K562 (cell line): Measurements from ENCODE around the gene ENKD1. TPM values are rescaled to one million over a fixed set of nuclear protein-coding genes. Genes with fewer than 3 reads are reported as not detected.

ENCODE experiments used
- ATAC-seq: fragments of 200-7000 bp; cut with Tn5 transposase; 3 replicates; pipeline ENCODE4 v1.9.1; 2020; ENCODE audit warnings: moderate library complexity
- BruUV-seq: library from RNA; stranded (reverse); fragments of 400-500 nt; replicated peaks from 2 replicates; lab custom pipeline; 2021; lab: Mats Ljungman, UMichigan
- CTCF ChIA-PET: fragments of 300-600 bp; formaldehyde crosslinking; extraction: SDS; loops from one replicate; lab custom pipeline; 2021; ENCODE audit warnings: low intra/inter-chr PET ratio; lab: Yijun Ruan, JAX
- POLR2A ChIA-PET: fragments of 300-600, 350-650 bp; sonication (Branson Sonifier 250); formaldehyde crosslinking; extraction: SDS; loops from one replicate; lab custom pipeline; 2021; ENCODE audit warnings: antibody characterized with exemption, inconsistent platforms; lab: Yijun Ruan, JAX
- DNase-seq, 4 experiments: peaks; one replicate each; pipeline versions ENCODE4 v3.0.0 to v3.0.0-alpha.2; 2011 to 2018; ENCODE audit warnings: low spot score in 3 of 4, mixed read lengths in 3 of 4; ENCODE audit errors: extremely low read depth in 1 of 4
- FAIRE-seq: peaks from 2 replicates; lab custom pipeline; 2011; peaks lifted over from hg19 to GRCh38; lab: Jason Lieb, UNC
- H2AFZ ChIP-seq: 2 replicates; pipeline ENCODE4 v1.6.0; 2011; ENCODE audit warnings: low read depth, low read length, control low read depth, inconsistent platforms
- H3K27ac ChIP-seq: fragments of 200-600 bp; 3 replicates; pipeline ENCODE4 v1.8.0; 2011; ENCODE audit warnings: low read depth, mild to moderate bottlenecking, control low read depth, inconsistent platforms, low read length, moderate library complexity, mixed read lengths; ENCODE audit errors: extremely low read depth
- H3K27me3 ChIP-seq, 2 experiments: fragments of 300-600 bp in 1 of 2; 2 replicates in 1 of 2; 3 replicates in 1 of 2; pipeline versions ENCODE4 v1.6.0 to v1.8.0; 2011; ENCODE audit warnings: inconsistent platforms in 2 of 2, low read length in 2 of 2, mild to moderate bottlenecking in 1 of 2, mixed read lengths in 1 of 2, moderate library complexity in 1 of 2; ENCODE audit not compliant: control insufficient read depth in 2 of 2, insufficient read depth in 2 of 2
- H3K36me3 ChIP-seq: fragments of 300-600 bp; 3 replicates; pipeline ENCODE4 v1.8.0; 2011; ENCODE audit warnings: mild to moderate bottlenecking, low read length, inconsistent platforms; ENCODE audit not compliant: control insufficient read depth, insufficient read depth
- H3K4me1 ChIP-seq, 2 experiments: fragments of 200-600 bp in 1 of 2; replicated peaks in 1 of 2; 2 replicates in 1 of 2; 3 replicates in 1 of 2; pipeline versions ENCODE4 v1.5.1 to v1.8.0; 2011; ENCODE audit warnings: inconsistent platforms in 2 of 2, low read length in 2 of 2, mild to moderate bottlenecking in 1 of 2, mixed read lengths in 1 of 2, moderate library complexity in 1 of 2; ENCODE audit not compliant: control insufficient read depth in 2 of 2, insufficient read depth in 2 of 2
- H3K4me2 ChIP-seq: 2 replicates; pipeline ENCODE4 v1.6.1; 2011; ENCODE audit warnings: low read length, control low read depth, inconsistent platforms, mixed read lengths; ENCODE audit not compliant: insufficient read depth
- H3K4me3 ChIP-seq: fragments of 200-600 bp; sonication (generic), shearing (Covaris generic); 2 replicates; pipeline ENCODE4 v1.5.1; 2016; ENCODE audit warnings: control low read depth, inconsistent platforms
- H3K79me2 ChIP-seq: fragments of 200-600 bp; 3 replicates; pipeline ENCODE4 v1.8.0; 2011; ENCODE audit warnings: low read length, inconsistent platforms; ENCODE audit not compliant: control insufficient read depth, insufficient read depth
- H3K9ac ChIP-seq, 2 experiments: 2 replicates each; pipeline versions ENCODE4 v1.6.0 to v1.6.1; 2011; ENCODE audit warnings: low read depth in 2 of 2, low read length in 2 of 2, control low read depth in 1 of 2, inconsistent platforms in 1 of 2, mild to moderate bottlenecking in 1 of 2, mixed read lengths in 1 of 2; ENCODE audit not compliant: insufficient read depth in 1 of 2
- H3K9me1 ChIP-seq: one replicate; pipeline ENCODE4 v1.6.0; 2011; ENCODE audit warnings: inconsistent platforms, mild to moderate bottlenecking, low read length, moderate library complexity; ENCODE audit not compliant: control insufficient read depth, insufficient read depth
- H3K9me3 ChIP-seq: replicated peaks from 2 replicates; pipeline ENCODE4 v1.5.1; 2011; ENCODE audit warnings: low read depth, low read length, inconsistent platforms; ENCODE audit not compliant: control insufficient read depth, insufficient read depth
- H4K20me1 ChIP-seq: replicated peaks from 2 replicates; pipeline ENCODE4 v1.6.1; 2011; ENCODE audit warnings: low read length, inconsistent platforms, mixed read lengths; ENCODE audit not compliant: control insufficient read depth, insufficient read depth
- JUN ChIP-seq, 2 experiments: sonication (generic) in 1 of 2; formaldehyde crosslinking in 1 of 2; IDR thresholded peaks; 2 replicates each; pipeline versions ENCODE4 v1.6.1 to v1.8.0; 2012 to 2022; ENCODE audit warnings: borderline replicate concordance in 2 of 2, mild to moderate bottlenecking in 2 of 2, improper control_type of control experiment in 1 of 2, low read depth in 1 of 2, low read length in 1 of 2, missing genetic modification reagents in 1 of 2
- MECOM ChIP-seq: fragments of 250-450 bp; sonication (Bioruptor Pico); IDR thresholded peaks from 2 replicates; pipeline ENCODE4 v1.8.0; 2022; ENCODE audit warnings: inconsistent platforms
- MIER1 ChIP-seq: fragments of 450-650 bp; IDR thresholded peaks from 2 replicates; pipeline ENCODE4 v1.6.1; 2016; ENCODE audit warnings: antibody characterized with exemption, mild to moderate bottlenecking, low read depth
- RNF2 ChIP-seq: sonication (generic); IDR thresholded peaks from 2 replicates; pipeline ENCODE4 v1.6.1; 2016
- ZNF146 ChIP-seq: IDR thresholded peaks from one replicate; pipeline ENCODE4 v1.6.1; 2018; ENCODE audit warnings: missing compliant biosample characterization; ENCODE audit not compliant: unreplicated experiment
- ZNF174 ChIP-seq: fragments of 250-450 bp; sonication (Bioruptor Pico); IDR thresholded peaks from 2 replicates; pipeline ENCODE4 v1.4.0; 2020; ENCODE audit warnings: mild to moderate bottlenecking
- ZNF75A ChIP-seq: fragments of 450-650 bp; formaldehyde crosslinking; IDR thresholded peaks from 2 replicates; pipeline ENCODE4 v1.4.0; 2020; ENCODE audit warnings: mild to moderate bottlenecking
- WGBS: fragments of 100-300 bp; shearing (Covaris generic); methylation state at CpG from one replicate; pipeline ENCODE4 v1.1.6; 2016; ENCODE audit warnings: low coverage, mixed read lengths; ENCODE audit not compliant: insufficient coverage; ENCODE audit errors: missing lambda C conversion rate; 5-methylcytosine and 5-hydroxymethylcytosine counted together
- in situ Hi-C: fragments of 300-500 bp; cut with MboI; formaldehyde crosslinking; loops from 4 replicates; pipeline ENCODE4 v1.15.0; 2018; ENCODE audit warnings: inconsistent platforms, mixed read lengths
- intact Hi-C: fragments of 100-400 bp; cut with micrococcal nuclease; formaldehyde crosslinking; loops from 2 replicates; pipeline ENCODE4 v1.14.2; 2022
- polyA plus RNA-seq, 8 experiments: library from polyadenylated mRNA; depleted of rRNA in 4 of 8; stranded (reverse) in 5 of 8; unstranded in 3 of 8; fragments of >200 nt; fragmentation: Nextera tagmentation in 2 of 8; fragmentation: Illumina TruSeq in 1 of 8; extraction: Ambion mirVana in 2 of 8; extraction: Trizol in 1 of 8; gene quantifications; 2 replicates each; pipeline versions ENCODE4 v1.2.1 to v1.2.3, GENCODE V29; 2011 to 2014; ENCODE audit warnings: inconsistent platforms in 1 of 8, missing spikeins in 1 of 8
- total RNA-seq, 7 experiments: library from RNA; depleted of rRNA in 6 of 7; stranded (reverse); fragments of >200 nt in 6 of 7; fragmentation: Illumina TruSeq in 2 of 7; extraction: Trizol in 2 of 7; gene quantifications; 2 replicates each; pipeline versions ENCODE4 v1.2.1 to v1.2.3, GENCODE V29; 2011 to 2021; ENCODE audit warnings: low replicate concordance in 1 of 7
- TF ChIP-seq, protein P1 (sequence below): sonication (generic); formaldehyde crosslinking; IDR thresholded peaks from 2 replicates; pipeline ENCODE4 v1.8.0; 2022; ENCODE audit warnings: mild to moderate bottlenecking, missing genetic modification reagents, borderline replicate concordance
- TF ChIP-seq, protein P2 (sequence below): sonication (generic); formaldehyde crosslinking; IDR thresholded peaks from 2 replicates; pipeline ENCODE4 v1.8.1; 2022; ENCODE audit warnings: missing genetic modification reagents
- TF ChIP-seq, protein P3 (sequence below): fragments of 450-650 bp; formaldehyde crosslinking; conservative IDR thresholded peaks from 2 replicates; pipeline ENCODE4 v1.4.0; 2022; ENCODE audit warnings: mild to moderate bottlenecking, missing genetic modification characterization
- TF ChIP-seq, protein P4 (sequence below): IDR thresholded peaks from 2 replicates; pipeline ENCODE4 v1.6.1; 2011; ENCODE audit warnings: borderline replicate concordance, low read depth, mild to moderate bottlenecking, moderate library complexity, low read length; ENCODE audit not compliant: insufficient read depth, poor library complexity, severe bottlenecking
- TF ChIP-seq, protein P5 (sequence below): sonication (generic); formaldehyde crosslinking; IDR thresholded peaks from 2 replicates; pipeline ENCODE4 v1.8.0; 2023; ENCODE audit warnings: mild to moderate bottlenecking, missing genetic modification reagents

The ENKD1 gene
- total and polyA plus RNA-seq, 9 of the 15 experiments (the other 6 are each of a cell fraction or from before 2014, with no cell fraction given): 1.1 to 26.9 (median 8.3) TPM

DNA sequence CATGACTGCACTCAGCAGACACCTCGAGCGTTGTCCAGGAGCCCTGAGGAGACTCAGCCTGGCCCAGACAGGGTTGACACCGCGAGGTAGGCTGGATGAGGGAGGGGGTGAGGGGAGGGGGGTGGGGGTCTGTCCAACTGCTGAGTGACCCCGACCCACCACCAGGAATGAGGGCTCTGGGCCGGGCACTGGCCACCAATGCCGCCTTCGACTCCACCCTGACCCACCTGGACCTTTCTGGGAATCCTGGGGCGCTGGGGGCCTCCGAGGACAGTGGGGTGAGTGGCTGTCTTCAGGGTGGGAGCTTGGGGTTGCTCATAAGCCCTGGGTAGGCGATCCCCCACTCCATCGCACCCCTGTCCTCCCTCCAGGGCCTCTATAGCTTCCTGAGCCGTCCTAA, 18.9 kb downstream of the ENKD1 start:
- Histone ChIP-seq H3K9ac (peak overlapping the region in 1 of 2 experiments; percentile 52; a peak in 1 of 4 replicates), H3K9me3 (no peaks in the 10 kb centered on the region), H3K36me3 (no peaks in the 10 kb centered on the region), H3K4me3 (no peak overlapping the region), H3K9me1 (no peaks in the 10 kb centered on the region), H3K4me1 (peaks cover 0 to 59% of the 10 kb centered on the region in 2 experiments; a peak in 3 of 5 replicates), H2AFZ (no peak overlapping the region), H3K27ac (no peak overlapping the region), H3K79me2 (no peaks in the 10 kb centered on the region), H3K27me3 (peaks cover 8 to 55% of the 10 kb centered on the region in 2 experiments; a peak in 4 of 5 replicates), H3K4me2 (no peak overlapping the region), H4K20me1 (peaks cover 7% of the 10 kb centered on the region; the same call in 1 of the 2 replicates)
- DNase-seq (no peak), ATAC-seq (no peak), FAIRE-seq (no peak)
- intact Hi-C loops (no loop called here), in situ Hi-C loops (no loop called here)
- 18% methylated on average over 7 of the region's 13 CpGs for WGBS
- CTCF ChIA-PET: no interaction called here
- POLR2A ChIA-PET: interaction anchor here (0.7 to 1.1 kb wide), 4 partner anchors 9 to 405 kb away, joined by 3 to 4 read pairs (median 3); no protein-coding TSS in a partner anchor
- BruUV-seq: no TSS peak
- TF ChIP-seq ZNF174 (CRISPR knock-in tag): no peak
- no peak for TF ChIP-seq JUN (IDR thresholded peaks at IDR 0.05; ENCODE audit: borderline replicate concordance, low read depth, low read length)
- no peak for TF ChIP-seq JUN (CRISPR knock-in tag; IDR thresholded peaks at IDR 0.05; ENCODE audit: borderline replicate concordance)
- no peak for TF ChIP-seq ZNF75A (CRISPR knock-in tag)
- TF ChIP-seq, protein P1, sequence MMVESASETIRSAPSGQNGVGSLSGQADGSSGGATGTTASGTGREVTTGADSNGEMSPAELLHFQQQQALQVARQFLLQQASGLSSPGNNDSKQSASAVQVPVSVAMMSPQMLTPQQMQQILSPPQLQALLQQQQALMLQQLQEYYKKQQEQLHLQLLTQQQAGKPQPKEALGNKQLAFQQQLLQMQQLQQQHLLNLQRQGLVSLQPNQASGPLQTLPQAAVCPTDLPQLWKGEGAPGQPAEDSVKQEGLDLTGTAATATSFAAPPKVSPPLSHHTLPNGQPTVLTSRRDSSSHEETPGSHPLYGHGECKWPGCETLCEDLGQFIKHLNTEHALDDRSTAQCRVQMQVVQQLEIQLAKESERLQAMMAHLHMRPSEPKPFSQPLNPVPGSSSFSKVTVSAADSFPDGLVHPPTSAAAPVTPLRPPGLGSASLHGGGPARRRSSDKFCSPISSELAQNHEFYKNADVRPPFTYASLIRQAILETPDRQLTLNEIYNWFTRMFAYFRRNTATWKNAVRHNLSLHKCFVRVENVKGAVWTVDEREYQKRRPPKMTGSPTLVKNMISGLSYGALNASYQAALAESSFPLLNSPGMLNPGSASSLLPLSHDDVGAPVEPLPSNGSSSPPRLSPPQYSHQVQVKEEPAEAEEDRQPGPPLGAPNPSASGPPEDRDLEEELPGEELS (CRISPR knock-in tag): no peak
- TF ChIP-seq, protein P2, sequence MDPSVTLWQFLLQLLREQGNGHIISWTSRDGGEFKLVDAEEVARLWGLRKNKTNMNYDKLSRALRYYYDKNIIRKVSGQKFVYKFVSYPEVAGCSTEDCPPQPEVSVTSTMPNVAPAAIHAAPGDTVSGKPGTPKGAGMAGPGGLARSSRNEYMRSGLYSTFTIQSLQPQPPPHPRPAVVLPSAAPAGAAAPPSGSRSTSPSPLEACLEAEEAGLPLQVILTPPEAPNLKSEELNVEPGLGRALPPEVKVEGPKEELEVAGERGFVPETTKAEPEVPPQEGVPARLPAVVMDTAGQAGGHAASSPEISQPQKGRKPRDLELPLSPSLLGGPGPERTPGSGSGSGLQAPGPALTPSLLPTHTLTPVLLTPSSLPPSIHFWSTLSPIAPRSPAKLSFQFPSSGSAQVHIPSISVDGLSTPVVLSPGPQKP: no peak
- TF ChIP-seq, protein P3, sequence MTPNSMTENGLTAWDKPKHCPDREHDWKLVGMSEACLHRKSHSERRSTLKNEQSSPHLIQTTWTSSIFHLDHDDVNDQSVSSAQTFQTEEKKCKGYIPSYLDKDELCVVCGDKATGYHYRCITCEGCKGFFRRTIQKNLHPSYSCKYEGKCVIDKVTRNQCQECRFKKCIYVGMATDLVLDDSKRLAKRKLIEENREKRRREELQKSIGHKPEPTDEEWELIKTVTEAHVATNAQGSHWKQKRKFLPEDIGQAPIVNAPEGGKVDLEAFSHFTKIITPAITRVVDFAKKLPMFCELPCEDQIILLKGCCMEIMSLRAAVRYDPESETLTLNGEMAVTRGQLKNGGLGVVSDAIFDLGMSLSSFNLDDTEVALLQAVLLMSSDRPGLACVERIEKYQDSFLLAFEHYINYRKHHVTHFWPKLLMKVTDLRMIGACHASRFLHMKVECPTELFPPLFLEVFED: no peak
- TF ChIP-seq MIER1: no peak
- no peak for TF ChIP-seq MECOM (CRISPR knock-in tag)
- no peak for TF ChIP-seq ZNF146 (CRISPR knock-in tag)
- no peak for TF ChIP-seq RNF2
- TF ChIP-seq, protein P4, sequence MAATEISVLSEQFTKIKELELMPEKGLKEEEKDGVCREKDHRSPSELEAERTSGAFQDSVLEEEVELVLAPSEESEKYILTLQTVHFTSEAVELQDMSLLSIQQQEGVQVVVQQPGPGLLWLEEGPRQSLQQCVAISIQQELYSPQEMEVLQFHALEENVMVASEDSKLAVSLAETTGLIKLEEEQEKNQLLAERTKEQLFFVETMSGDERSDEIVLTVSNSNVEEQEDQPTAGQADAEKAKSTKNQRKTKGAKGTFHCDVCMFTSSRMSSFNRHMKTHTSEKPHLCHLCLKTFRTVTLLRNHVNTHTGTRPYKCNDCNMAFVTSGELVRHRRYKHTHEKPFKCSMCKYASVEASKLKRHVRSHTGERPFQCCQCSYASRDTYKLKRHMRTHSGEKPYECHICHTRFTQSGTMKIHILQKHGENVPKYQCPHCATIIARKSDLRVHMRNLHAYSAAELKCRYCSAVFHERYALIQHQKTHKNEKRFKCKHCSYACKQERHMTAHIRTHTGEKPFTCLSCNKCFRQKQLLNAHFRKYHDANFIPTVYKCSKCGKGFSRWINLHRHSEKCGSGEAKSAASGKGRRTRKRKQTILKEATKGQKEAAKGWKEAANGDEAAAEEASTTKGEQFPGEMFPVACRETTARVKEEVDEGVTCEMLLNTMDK: no peak
- TF ChIP-seq, protein P5, sequence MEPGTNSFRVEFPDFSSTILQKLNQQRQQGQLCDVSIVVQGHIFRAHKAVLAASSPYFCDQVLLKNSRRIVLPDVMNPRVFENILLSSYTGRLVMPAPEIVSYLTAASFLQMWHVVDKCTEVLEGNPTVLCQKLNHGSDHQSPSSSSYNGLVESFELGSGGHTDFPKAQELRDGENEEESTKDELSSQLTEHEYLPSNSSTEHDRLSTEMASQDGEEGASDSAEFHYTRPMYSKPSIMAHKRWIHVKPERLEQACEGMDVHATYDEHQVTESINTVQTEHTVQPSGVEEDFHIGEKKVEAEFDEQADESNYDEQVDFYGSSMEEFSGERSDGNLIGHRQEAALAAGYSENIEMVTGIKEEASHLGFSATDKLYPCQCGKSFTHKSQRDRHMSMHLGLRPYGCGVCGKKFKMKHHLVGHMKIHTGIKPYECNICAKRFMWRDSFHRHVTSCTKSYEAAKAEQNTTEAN (CRISPR knock-in tag): no peak
